ENCODE data around the gene ZNF74.

Gene ZNF74

GRCh38 chr22:20380486-20380885, 13.5 kb upstream of the ZNF74 start:
- H3K27me3 ChIP-seq: no peaks in the 10 kb centered on the region; the same call in 1 of the 2 replicates
- no peaks in the 10 kb centered on the region for H3K36me3 ChIP-seq
- no peaks in the 10 kb centered on the region for H3K9me3 ChIP-seq
- no peak for TF ChIP-seq CTCF (IDR thresholded peaks at IDR 0.05; ENCODE audit: low read depth, low read length)
- DNase-seq: no peak
- H3K4me1 ChIP-seq: no peaks in the 10 kb centered on the region
- no peak overlapping the region for H3K4me3 ChIP-seq (ENCODE audit: low read depth, low read length)

GRCh38 chr22:20383538-20383937, 10.4 kb upstream of the ZNF74 start:
- no peak overlapping the region for H3K4me3 ChIP-seq (ENCODE audit: low read depth, low read length)
- H3K4me1 ChIP-seq: no peaks in the 10 kb centered on the region
- H3K27me3 ChIP-seq: no peaks in the 10 kb centered on the region; the same call in 1 of the 2 replicates
- H3K36me3 ChIP-seq: no peaks in the 10 kb centered on the region
- no peak for TF ChIP-seq CTCF (IDR thresholded peaks at IDR 0.05; ENCODE audit: low read depth, low read length)
- DNase-seq: no peak
- H3K9me3 ChIP-seq: no peaks in the 10 kb centered on the region

- H3K9me3 ChIP-seq: no peaks in the 10 kb centered on the region
- no peak for DNase-seq
- no peaks in the 10 kb centered on the region for H3K4me1 ChIP-seq
- H3K27me3 ChIP-seq: no peaks in the 10 kb centered on the region; the same call in 1 of the 2 replicates
- no peaks in the 10 kb centered on the region for H3K36me3 ChIP-seq
- no peak for TF ChIP-seq CTCF (IDR thresholded peaks at IDR 0.05; ENCODE audit: low read depth, low read length)
- H3K4me3 ChIP-seq (ENCODE audit: low read depth, low read length): no peak overlapping the region
Measured at GRCh38 chr22:20384171-20384570, 9.8 kb upstream of the ZNF74 start.

GRCh38 chr22:20384865-20385264, 9.1 kb upstream of the ZNF74 start:
- no peaks in the 10 kb centered on the region for H3K4me1 ChIP-seq
- no peak overlapping the region for H3K4me3 ChIP-seq (ENCODE audit: low read depth, low read length)
- H3K27me3 ChIP-seq: no peaks in the 10 kb centered on the region; the same call in 1 of the 2 replicates
- H3K36me3 ChIP-seq: no peaks in the 10 kb centered on the region
- no peak for DNase-seq
- H3K9me3 ChIP-seq: no peaks in the 10 kb centered on the region
- no peak for TF ChIP-seq CTCF (IDR thresholded peaks at IDR 0.05; ENCODE audit: low read depth, low read length)

GRCh38 chr22:20386336-20386735, 7.6 kb upstream of the ZNF74 start:
- no peak for TF ChIP-seq CTCF (IDR thresholded peaks at IDR 0.05; ENCODE audit: low read depth, low read length)
- Histone ChIP-seq H3K27me3 (no peaks in the 10 kb centered on the region; the same call in 1 of the 2 replicates), H3K36me3 (no peaks in the 10 kb centered on the region), H3K9me3 (no peaks in the 10 kb centered on the region), H3K4me1 (no peaks in the 10 kb centered on the region), H3K4me3 (ENCODE audit: low read depth, low read length) (no peak overlapping the region)
- no peak for DNase-seq

GRCh38 chr22:20386972-20387371, 7.0 kb upstream of the ZNF74 start:
- no peak for DNase-seq
- Histone ChIP-seq H3K4me3 (ENCODE audit: low read depth, low read length) (no peak overlapping the region), H3K4me1 (no peaks in the 10 kb centered on the region), H3K36me3 (no peaks in the 10 kb centered on the region), H3K27me3 (no peaks in the 10 kb centered on the region; the same call in 1 of the 2 replicates), H3K9me3 (no peaks in the 10 kb centered on the region)
- no peak for TF ChIP-seq CTCF (IDR thresholded peaks at IDR 0.05; ENCODE audit: low read depth, low read length)

Measured in BE2C (cell line).